LHCN-M2 (cell line): ENCODE measurements around the gene MPZL1. TPM values are rescaled to one million over a fixed set of nuclear protein-coding genes. Genes with fewer than 3 reads are reported as not detected.
"Not testable (repeated sequence)": the region's sequence is repeated elsewhere in the genome, so short reads cannot be mapped to it uniquely, and the experiment has no call there.

Source experiments
- DNase-seq: peaks from one replicate; pipeline ENCODE4 v3.0.0-alpha.2; 2012; ENCODE audit warnings: low read depth
- total RNA-seq: library from RNA; depleted of rRNA; stranded (reverse); fragments of >200 nt; gene quantifications from 2 replicates; pipeline ENCODE4 v1.2.3, GENCODE V29; 2014

The MPZL1 gene
- total RNA-seq, 1 experiment from 2014 or later = 63.3 TPM

GRCh38 chr1:167776616-167777268 lies 55.0 kb downstream of the MPZL1 start:
- DNase-seq = no peak

GRCh38 chr1:167777269-167777650 lies 55.5 kb downstream of the MPZL1 start:
- DNase-seq = no peak

DNA sequence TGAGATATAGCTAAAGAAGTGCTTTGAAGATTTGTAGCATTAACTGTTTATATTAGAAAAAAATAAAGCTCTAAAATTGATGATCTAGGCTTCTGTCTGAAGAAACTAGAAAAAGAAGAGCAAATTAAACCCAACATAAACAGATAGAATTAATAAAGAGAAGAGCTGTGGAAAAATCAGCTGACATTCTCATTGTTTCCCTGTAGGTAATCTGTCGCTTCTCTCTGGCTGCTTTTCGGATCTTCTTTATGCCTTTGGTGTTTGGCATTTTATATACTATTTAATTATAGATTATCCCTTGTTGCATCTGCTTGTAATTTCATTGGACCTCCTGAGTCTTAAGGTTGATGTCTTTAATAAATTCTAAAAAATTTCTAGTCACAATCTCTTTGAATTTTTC lies 59.8 kb downstream of the MPZL1 start:
- no peak for DNase-seq

GRCh38 chr1:167782946-167783345 lies 61.2 kb downstream of the MPZL1 start:
- DNase-seq = no peak

- DNase-seq = no peak
Measured at GRCh38 chr1:167784876-167785550, 63.2 kb downstream of the MPZL1 start.

DNA sequence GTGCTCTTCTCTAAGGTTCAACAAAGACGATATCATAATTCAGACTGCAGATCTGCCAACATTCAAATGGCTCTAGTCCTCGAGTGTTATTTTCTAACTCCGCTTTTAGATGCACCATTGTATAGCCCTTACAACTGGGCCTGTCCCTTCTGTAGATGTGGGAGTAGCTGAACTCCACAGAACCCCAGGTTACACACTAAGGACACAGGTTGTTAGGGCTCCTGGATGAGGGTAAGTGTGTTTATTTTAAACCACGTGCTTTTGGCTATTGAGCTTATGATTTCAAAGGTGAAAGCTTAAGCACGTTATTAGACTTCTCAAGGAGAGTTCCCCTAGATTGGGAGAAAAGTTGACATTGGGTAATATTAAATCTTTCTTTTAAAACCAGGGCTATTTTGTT lies 64.7 kb downstream of the MPZL1 start:
- DNase-seq = no peak

DNA sequence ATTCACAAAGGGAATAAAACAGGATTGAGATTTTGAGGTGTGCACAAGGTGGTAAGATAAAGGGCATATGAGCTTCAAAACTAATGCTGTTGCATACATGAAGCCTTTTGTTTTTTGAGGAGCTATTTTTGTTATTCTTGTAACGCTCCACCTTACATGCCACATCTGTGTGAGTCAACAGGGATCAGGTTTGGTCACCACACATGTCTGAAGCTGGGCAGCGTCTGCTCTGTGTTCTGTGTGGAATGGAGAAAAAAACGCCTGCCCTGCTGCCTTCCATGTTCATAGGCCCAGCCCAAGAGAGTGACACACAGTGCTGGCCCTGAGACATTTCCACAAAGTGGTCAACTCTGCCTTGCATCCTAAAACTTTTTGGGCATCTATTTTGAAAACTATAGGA lies 67.7 kb downstream of the MPZL1 start:
- DNase-seq = peak; percentile 70

- no peak for DNase-seq
Measured at GRCh38 chr1:167790117-167790516, 68.3 kb downstream of the MPZL1 start.

GRCh38 chr1:167791281-167792187 lies 69.8 kb downstream of the MPZL1 start:
- DNase-seq = peak; percentile 86

DNA sequence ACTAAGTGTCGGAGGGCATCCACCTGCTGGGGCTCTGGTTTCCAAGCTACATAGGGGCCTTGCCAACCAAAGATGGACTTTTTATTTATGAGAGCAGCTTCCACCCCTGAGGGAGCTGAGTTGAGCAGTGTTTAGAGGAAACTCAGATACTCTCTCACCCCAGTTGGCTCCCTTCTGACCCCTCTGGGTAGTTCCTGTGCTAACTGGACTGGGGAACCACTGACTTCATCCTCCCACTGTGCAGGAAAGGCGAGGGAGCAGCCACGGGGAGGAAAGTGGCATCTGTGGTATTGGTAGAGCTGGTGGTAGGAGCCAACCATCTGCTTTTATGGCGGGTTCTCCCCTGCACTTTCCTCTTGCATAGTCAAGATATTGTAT lies 70.4 kb downstream of the MPZL1 start:
- DNase-seq = no peak

- DNase-seq = no peak
Measured at GRCh38 chr1:167794043-167794442, 72.3 kb downstream of the MPZL1 start.

- DNase-seq = no peak
Measured at GRCh38 chr1:167795810-167796740, 74.3 kb downstream of the MPZL1 start.

GRCh38 chr1:167797015-167797414 lies 75.2 kb downstream of the MPZL1 start:
- DNase-seq = peak; percentile 97

- no peak for DNase-seq
Measured at GRCh38 chr1:167798952-167799351, 77.2 kb downstream of the MPZL1 start.

GRCh38 chr1:167799747-167800146 lies 78.0 kb downstream of the MPZL1 start:
- DNase-seq = no peak

- no peak for DNase-seq
Measured at GRCh38 chr1:167800251-167800650, 78.5 kb downstream of the MPZL1 start.

GRCh38 chr1:167802235-167802634 lies 80.5 kb downstream of the MPZL1 start:
- DNase-seq = no peak

GRCh38 chr1:167803358-167804207 lies 81.8 kb downstream of the MPZL1 start:
- DNase-seq = peak; percentile 93

GRCh38 chr1:167805041-167805556 lies 83.3 kb downstream of the MPZL1 start:
- peak; percentile 82 for DNase-seq

DNA sequence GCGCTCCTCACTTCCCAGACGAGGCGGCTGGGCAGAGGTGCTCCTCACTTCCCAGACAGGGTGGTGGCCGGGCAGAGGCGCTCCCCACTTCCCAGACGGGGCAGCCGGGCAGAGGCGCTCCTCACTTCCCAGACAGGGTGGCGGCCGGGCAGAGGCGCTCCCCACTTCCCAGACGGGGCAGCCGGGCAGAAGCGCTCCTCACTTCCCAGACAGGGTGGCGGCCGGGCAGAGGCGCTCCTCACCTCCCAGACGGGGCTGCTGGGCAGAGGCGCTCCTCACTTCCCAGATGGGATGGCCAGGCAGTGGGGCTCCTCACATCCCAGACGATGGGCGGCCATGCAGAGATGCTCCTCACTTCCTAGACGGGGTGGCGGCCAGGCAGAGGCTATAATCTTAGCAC lies 84.5 kb downstream of the MPZL1 start:
- DNase-seq = not testable (repeated sequence)
